PFSK-1 (cell line): ENCODE data around the gene S100A2.

Source experiments
- TAF1 ChIP-seq: IDR thresholded peaks from 2 replicates; pipeline ENCODE4 v1.6.1; 2012; ENCODE audit warnings: low read length, control low read depth, borderline replicate concordance; ENCODE audit not compliant: insufficient read depth
- TF ChIP-seq, protein P1 (sequence below), 2 experiments: IDR thresholded peaks; 2 replicates each; pipeline versions ENCODE4 v1.6.1 to v1.8.0; 2011 to 2012; ENCODE audit warnings: low read depth in 2 of 2, low read length in 2 of 2, control low read depth in 1 of 2, inconsistent platforms in 1 of 2, mild to moderate bottlenecking in 1 of 2, moderate library complexity in 1 of 2; ENCODE audit not compliant: insufficient read depth in 1 of 2

GRCh38 chr1:153537376-153537730 is 28.3 kb downstream of the S100A2 start:
- no peak for TF ChIP-seq TAF1
- TF ChIP-seq, protein P1, sequence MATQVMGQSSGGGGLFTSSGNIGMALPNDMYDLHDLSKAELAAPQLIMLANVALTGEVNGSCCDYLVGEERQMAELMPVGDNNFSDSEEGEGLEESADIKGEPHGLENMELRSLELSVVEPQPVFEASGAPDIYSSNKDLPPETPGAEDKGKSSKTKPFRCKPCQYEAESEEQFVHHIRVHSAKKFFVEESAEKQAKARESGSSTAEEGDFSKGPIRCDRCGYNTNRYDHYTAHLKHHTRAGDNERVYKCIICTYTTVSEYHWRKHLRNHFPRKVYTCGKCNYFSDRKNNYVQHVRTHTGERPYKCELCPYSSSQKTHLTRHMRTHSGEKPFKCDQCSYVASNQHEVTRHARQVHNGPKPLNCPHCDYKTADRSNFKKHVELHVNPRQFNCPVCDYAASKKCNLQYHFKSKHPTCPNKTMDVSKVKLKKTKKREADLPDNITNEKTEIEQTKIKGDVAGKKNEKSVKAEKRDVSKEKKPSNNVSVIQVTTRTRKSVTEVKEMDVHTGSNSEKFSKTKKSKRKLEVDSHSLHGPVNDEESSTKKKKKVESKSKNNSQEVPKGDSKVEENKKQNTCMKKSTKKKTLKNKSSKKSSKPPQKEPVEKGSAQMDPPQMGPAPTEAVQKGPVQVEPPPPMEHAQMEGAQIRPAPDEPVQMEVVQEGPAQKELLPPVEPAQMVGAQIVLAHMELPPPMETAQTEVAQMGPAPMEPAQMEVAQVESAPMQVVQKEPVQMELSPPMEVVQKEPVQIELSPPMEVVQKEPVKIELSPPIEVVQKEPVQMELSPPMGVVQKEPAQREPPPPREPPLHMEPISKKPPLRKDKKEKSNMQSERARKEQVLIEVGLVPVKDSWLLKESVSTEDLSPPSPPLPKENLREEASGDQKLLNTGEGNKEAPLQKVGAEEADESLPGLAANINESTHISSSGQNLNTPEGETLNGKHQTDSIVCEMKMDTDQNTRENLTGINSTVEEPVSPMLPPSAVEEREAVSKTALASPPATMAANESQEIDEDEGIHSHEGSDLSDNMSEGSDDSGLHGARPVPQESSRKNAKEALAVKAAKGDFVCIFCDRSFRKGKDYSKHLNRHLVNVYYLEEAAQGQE (IDR thresholded peaks at IDR 0.05; ENCODE audit: insufficient read depth in 1 of 2, low read depth in 2 of 2, low read length in 2 of 2), result no peak
